SH-SY5Y (cell line): ENCODE results near the gene SLC38A3.

Experiments used
- GATA2 ChIP-seq: IDR thresholded peaks from 2 replicates; pipeline ENCODE4 v1.6.1; 2011; ENCODE audit warnings: mild to moderate bottlenecking, low read depth, low read length
- GATA3 ChIP-seq: IDR thresholded peaks from 2 replicates; pipeline ENCODE4 v1.6.1; 2011; ENCODE audit warnings: low read depth, mild to moderate bottlenecking, low read length, moderate library complexity

DNA sequence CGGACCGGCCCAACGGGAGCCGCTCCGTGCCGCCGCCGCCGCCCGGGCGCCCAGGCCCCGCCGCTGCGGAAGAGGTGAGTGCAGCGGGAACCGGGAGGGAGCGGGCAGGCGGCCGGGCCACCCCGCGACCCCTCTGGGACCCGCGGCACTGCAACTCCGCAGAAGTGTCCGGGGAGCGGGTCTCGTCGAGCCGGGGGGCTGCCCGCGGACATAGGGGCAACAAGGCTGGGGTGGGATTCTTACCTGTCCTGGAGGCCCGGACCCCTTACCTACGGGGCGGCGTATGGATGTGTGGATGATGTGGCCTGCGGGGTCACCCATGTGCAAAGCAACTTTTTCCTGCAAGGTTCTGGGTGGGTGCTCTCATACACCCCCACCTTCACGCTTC is 49.6 kb upstream of the SLC38A3 start:
- TF ChIP-seq GATA3 (no peak), GATA2 (no peak)
